GM23248 (cell line): Measurements from ENCODE around the gene SHISAL2B.

Experiments
- EZH2 ChIP-seq: fragments of 200-600 bp; sonication (generic); IDR thresholded peaks from 2 replicates; pipeline ENCODE4 v1.6.1; 2018; ENCODE audit warnings: antibody characterized with exemption, mild to moderate bottlenecking; ENCODE audit not compliant: insufficient read depth, poor library complexity, severe bottlenecking
- EZH2phosphoT487 ChIP-seq: fragments of 200-600 bp; sonication (generic); IDR thresholded peaks from 2 replicates; pipeline ENCODE4 v1.6.1; 2018; ENCODE audit warnings: antibody characterized with exemption, moderate library complexity, mild to moderate bottlenecking, low read depth; ENCODE audit not compliant: insufficient read depth

DNA sequence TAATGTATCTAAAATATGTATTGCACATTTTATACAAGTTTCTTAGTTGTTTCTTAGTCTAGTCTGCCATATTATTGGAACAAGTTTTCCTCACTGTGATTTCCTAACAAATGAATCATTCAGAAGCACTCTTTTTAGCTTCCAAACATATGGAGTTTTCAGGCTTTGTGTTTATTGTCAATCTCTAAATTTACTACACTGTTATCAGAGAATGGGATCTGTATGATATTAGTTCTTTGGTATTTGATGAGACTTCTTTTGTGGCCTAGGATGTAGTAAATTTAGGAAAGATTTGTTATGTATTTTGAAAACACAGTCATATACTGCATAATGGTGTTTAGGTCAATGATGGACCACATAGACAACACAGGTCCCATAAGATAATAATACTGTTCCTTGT is 52.5 kb downstream of the SHISAL2B start:
- TF ChIP-seq EZH2 (no peak), EZH2phosphoT487 (no peak)
